Liver (tissue), 9 donors: ENCODE data around the gene SLX9. TPM values are rescaled to one million over a fixed set of nuclear protein-coding genes. Genes with fewer than 3 reads are reported as not detected.

Experiments
- DNase-seq: peaks from one replicate; pipeline ENCODE4 v3.0.0-alpha.2; 2017; ENCODE audit warnings: low spot score
- H3K27ac ChIP-seq, 2 donors: one replicate each; pipeline ENCODE4 v1.7.0; 2013; ENCODE audit warnings: inconsistent platforms in 2 of 2, low read length in 2 of 2, control low read depth in 1 of 2, low read depth in 1 of 2, mild to moderate bottlenecking in 1 of 2
- H3K27me3 ChIP-seq, 4 donors: one replicate each; pipeline versions ENCODE4 v1.6.1 to v1.7.0; 2013; ENCODE audit warnings: low read length in 3 of 4, inconsistent platforms in 1 of 4, mild to moderate bottlenecking in 1 of 4, moderate library complexity in 1 of 4; ENCODE audit not compliant: control insufficient read depth in 4 of 4, insufficient read depth in 4 of 4
- H3K36me3 ChIP-seq, 4 donors: one replicate each; pipeline versions ENCODE4 v1.6.1 to v1.7.0; 2013; ENCODE audit warnings: low read length in 3 of 4, mild to moderate bottlenecking in 3 of 4, low read depth in 1 of 4, moderate library complexity in 1 of 4; ENCODE audit not compliant: control insufficient read depth in 4 of 4, insufficient read depth in 3 of 4
- H3K4me1 ChIP-seq, 4 donors: one replicate each; pipeline versions ENCODE4 v1.6.1 to v1.7.0; 2013; ENCODE audit warnings: low read length in 3 of 4, mild to moderate bottlenecking in 3 of 4, moderate library complexity in 1 of 4; ENCODE audit not compliant: control insufficient read depth in 4 of 4, insufficient read depth in 4 of 4
- H3K4me3 ChIP-seq, 3 donors: one replicate each; pipeline versions ENCODE4 v1.6.1 to v1.7.0; 2013; ENCODE audit warnings: low read length in 3 of 3, control low read depth in 1 of 3, low read depth in 1 of 3, mild to moderate bottlenecking in 1 of 3
- H3K9ac ChIP-seq, 2 donors: one replicate each; pipeline ENCODE4 v1.7.0; 2013; ENCODE audit warnings: low read length in 2 of 2, mild to moderate bottlenecking in 2 of 2, moderate library complexity in 2 of 2, control low read depth in 1 of 2, low read depth in 1 of 2
- H3K9me3 ChIP-seq, 4 donors: one replicate each; pipeline versions ENCODE4 v1.6.1 to v1.7.0; 2013; ENCODE audit warnings: low read length in 3 of 4; ENCODE audit not compliant: control insufficient read depth in 4 of 4
- EGR1 ChIP-seq, 2 donors: IDR thresholded peaks; 2 replicates each; pipeline ENCODE4 v1.6.1; 2016 to 2018; ENCODE audit warnings: antibody characterized with exemption in 2 of 2, low read depth in 2 of 2
- FOXA1 ChIP-seq: IDR thresholded peaks from 2 replicates; pipeline ENCODE4 v1.6.1; 2016; ENCODE audit warnings: antibody characterized with exemption
- FOXA2 ChIP-seq: IDR thresholded peaks from 2 replicates; pipeline ENCODE4 v1.6.1; 2016; ENCODE audit warnings: antibody characterized with exemption
- GABPA ChIP-seq, 2 donors: IDR thresholded peaks in 1 of 2; conservative IDR thresholded peaks in 1 of 2; 2 replicates each; pipeline ENCODE4 v1.6.1; 2016; ENCODE audit warnings: antibody characterized with exemption in 2 of 2, mild to moderate bottlenecking in 1 of 2, moderate library complexity in 1 of 2
- HNF4A ChIP-seq, 2 donors: conservative IDR thresholded peaks; 2 replicates each; pipeline ENCODE4 v1.6.1; 2016; ENCODE audit warnings: antibody characterized with exemption in 2 of 2, mild to moderate bottlenecking in 2 of 2
- HNF4G ChIP-seq: IDR thresholded peaks from 2 replicates; pipeline ENCODE4 v1.6.1; 2016; ENCODE audit warnings: antibody characterized with exemption
- JUND ChIP-seq, 2 donors: IDR thresholded peaks; 2 replicates each; pipeline ENCODE4 v1.6.1; 2016; ENCODE audit warnings: antibody characterized with exemption in 2 of 2
- NR2F2 ChIP-seq: IDR thresholded peaks from 2 replicates; pipeline ENCODE4 v1.6.1; 2016; ENCODE audit warnings: antibody characterized with exemption
- RAD21 ChIP-seq, 2 donors: IDR thresholded peaks; 2 replicates each; pipeline ENCODE4 v1.6.1; 2016; ENCODE audit warnings: antibody characterized with exemption in 2 of 2, mild to moderate bottlenecking in 2 of 2
- RXRA ChIP-seq, 2 donors: IDR thresholded peaks; 2 replicates each; pipeline ENCODE4 v1.6.1; 2017 to 2018; ENCODE audit warnings: antibody characterized with exemption in 2 of 2, mild to moderate bottlenecking in 1 of 2
- SP1 ChIP-seq: IDR thresholded peaks from 2 replicates; pipeline ENCODE4 v1.6.1; 2018; ENCODE audit warnings: antibody characterized with exemption, mild to moderate bottlenecking
- TAF1 ChIP-seq: conservative IDR thresholded peaks from 2 replicates; pipeline ENCODE4 v1.6.1; 2016; ENCODE audit warnings: antibody characterized with exemption, mild to moderate bottlenecking
- YY1 ChIP-seq: IDR thresholded peaks from 2 replicates; pipeline ENCODE4 v1.6.1; 2016; ENCODE audit warnings: antibody characterized with exemption, mild to moderate bottlenecking
- WGBS: extraction: QIAGEN DNeasy Blood & Tissue Kit; methylation state at CpG from one replicate; pipeline ENCODE4 v1.1.7; 2013; 5-methylcytosine and 5-hydroxymethylcytosine counted together
- polyA plus RNA-seq, 2 donors: library from polyadenylated mRNA; stranded (reverse) in 1 of 2; unstranded in 1 of 2; fragments of 200-250 nt in 1 of 2; fragments of >200 nt in 1 of 2; fragmentation: Nextera tagmentation in 1 of 2; extraction: Ambion mirVana in 1 of 2; gene quantifications; one replicate each; pipeline versions ENCODE4 v1.2.1 to v1.2.3, GENCODE V29; 2013 to 2015
- total RNA-seq, 2 donors: library from RNA; depleted of rRNA; stranded (reverse); fragments of >200 nt; gene quantifications; one replicate each; pipeline ENCODE4 v1.2.3, GENCODE V29; 2014
- TF ChIP-seq, protein P1 (sequence below): fragments of 150-350 bp; IDR thresholded peaks from 2 replicates; pipeline ENCODE4 v1.5.1; 2017; ENCODE audit warnings: improper control_type of control experiment, low read depth, low read length; ENCODE audit not compliant: missing input control
- TF ChIP-seq, protein P2 (sequence below): IDR thresholded peaks from 2 replicates; pipeline ENCODE4 v1.6.1; 2016; ENCODE audit warnings: antibody characterized with exemption, mild to moderate bottlenecking
- TF ChIP-seq, protein P3 (sequence below): IDR thresholded peaks from 2 replicates; pipeline ENCODE4 v1.6.1; 2016; ENCODE audit warnings: antibody characterized with exemption
- TF ChIP-seq, protein P4 (sequence below): IDR thresholded peaks from 2 replicates; pipeline ENCODE4 v1.6.1; 2016; ENCODE audit warnings: antibody characterized with exemption
- TF ChIP-seq, protein P5 (sequence below): IDR thresholded peaks from 2 replicates; pipeline ENCODE4 v1.6.1; 2016; ENCODE audit warnings: antibody characterized with exemption
- donor health status: healthy.
- donor health status: healthy.
- donor health status: healthy.
- donor health status: healthy.
- donor health status: healthy.

Gene SLX9
- total and polyA plus RNA-seq, 4 donors: 7.5 to 20.3 (median 12.2) TPM

DNA sequence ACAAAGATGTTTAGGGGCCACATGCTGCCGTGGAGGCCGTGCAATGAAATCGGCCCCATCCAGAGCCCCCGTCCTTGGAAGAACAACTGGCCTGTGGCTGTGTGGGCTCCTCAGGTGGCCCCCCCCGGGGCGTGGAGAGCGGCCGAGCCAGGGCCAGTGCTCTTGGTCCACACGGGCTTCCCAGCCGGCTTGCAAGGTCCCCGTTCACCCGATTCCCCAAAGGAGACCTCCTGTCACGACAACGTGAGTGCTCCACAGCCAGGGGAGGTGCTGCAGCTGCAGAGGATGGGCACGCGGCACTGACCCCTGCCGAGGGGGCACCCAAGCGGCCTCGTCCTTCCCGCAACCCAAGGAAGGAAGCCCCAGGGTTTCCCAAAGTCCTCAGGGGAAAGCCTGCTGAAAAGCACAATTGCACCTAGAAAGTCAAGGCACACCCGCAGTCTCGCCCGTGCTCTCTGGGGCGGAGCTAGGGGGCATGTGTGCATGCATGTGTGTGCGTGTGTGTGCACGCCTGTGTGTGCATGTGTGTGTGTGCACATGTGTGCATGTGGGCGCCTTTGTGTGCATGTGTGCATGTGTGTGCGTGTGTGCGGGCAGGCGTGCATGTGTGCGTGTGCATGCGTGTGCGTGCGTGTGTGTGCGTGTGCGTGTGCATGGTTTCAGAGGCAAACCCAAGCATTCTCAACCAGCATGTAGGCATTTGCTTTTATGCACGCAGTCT is 48.2 kb downstream of the SLX9 start:
- DNase-seq: no peak
- no peaks in the 10 kb centered on the region for H3K27me3 ChIP-seq
- H3K4me1 ChIP-seq: peaks cover 0 to 6% (median 0%) of the 10 kb centered on the region in 4 donors

More for the DNA sequence above, 48.2 kb downstream of the SLX9 start:
- TF ChIP-seq TAF1 (no peak), HNF4G (no peak), HNF4A (conservative IDR thresholded peaks at IDR 0.05) (no peak), YY1 (no peak), GABPA (IDR thresholded peaks at IDR 0.05 in 1 of 2, conservative IDR thresholded peaks at IDR 0.05 in 1 of 2) (no peak), SP1 (no peak), RAD21 (IDR thresholded peaks at IDR 0.05) (no peak), RXRA (IDR thresholded peaks at IDR 0.05) (no peak), FOXA1 (no peak), NR2F2 (no peak), FOXA2 (no peak), EGR1 (IDR thresholded peaks at IDR 0.05; ENCODE audit: low read depth in 2 of 2) (no peak), JUND (IDR thresholded peaks at IDR 0.05) (no peak)
- TF ChIP-seq, protein P1, sequence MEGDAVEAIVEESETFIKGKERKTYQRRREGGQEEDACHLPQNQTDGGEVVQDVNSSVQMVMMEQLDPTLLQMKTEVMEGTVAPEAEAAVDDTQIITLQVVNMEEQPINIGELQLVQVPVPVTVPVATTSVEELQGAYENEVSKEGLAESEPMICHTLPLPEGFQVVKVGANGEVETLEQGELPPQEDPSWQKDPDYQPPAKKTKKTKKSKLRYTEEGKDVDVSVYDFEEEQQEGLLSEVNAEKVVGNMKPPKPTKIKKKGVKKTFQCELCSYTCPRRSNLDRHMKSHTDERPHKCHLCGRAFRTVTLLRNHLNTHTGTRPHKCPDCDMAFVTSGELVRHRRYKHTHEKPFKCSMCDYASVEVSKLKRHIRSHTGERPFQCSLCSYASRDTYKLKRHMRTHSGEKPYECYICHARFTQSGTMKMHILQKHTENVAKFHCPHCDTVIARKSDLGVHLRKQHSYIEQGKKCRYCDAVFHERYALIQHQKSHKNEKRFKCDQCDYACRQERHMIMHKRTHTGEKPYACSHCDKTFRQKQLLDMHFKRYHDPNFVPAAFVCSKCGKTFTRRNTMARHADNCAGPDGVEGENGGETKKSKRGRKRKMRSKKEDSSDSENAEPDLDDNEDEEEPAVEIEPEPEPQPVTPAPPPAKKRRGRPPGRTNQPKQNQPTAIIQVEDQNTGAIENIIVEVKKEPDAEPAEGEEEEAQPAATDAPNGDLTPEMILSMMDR: no peak
- TF ChIP-seq, protein P2, sequence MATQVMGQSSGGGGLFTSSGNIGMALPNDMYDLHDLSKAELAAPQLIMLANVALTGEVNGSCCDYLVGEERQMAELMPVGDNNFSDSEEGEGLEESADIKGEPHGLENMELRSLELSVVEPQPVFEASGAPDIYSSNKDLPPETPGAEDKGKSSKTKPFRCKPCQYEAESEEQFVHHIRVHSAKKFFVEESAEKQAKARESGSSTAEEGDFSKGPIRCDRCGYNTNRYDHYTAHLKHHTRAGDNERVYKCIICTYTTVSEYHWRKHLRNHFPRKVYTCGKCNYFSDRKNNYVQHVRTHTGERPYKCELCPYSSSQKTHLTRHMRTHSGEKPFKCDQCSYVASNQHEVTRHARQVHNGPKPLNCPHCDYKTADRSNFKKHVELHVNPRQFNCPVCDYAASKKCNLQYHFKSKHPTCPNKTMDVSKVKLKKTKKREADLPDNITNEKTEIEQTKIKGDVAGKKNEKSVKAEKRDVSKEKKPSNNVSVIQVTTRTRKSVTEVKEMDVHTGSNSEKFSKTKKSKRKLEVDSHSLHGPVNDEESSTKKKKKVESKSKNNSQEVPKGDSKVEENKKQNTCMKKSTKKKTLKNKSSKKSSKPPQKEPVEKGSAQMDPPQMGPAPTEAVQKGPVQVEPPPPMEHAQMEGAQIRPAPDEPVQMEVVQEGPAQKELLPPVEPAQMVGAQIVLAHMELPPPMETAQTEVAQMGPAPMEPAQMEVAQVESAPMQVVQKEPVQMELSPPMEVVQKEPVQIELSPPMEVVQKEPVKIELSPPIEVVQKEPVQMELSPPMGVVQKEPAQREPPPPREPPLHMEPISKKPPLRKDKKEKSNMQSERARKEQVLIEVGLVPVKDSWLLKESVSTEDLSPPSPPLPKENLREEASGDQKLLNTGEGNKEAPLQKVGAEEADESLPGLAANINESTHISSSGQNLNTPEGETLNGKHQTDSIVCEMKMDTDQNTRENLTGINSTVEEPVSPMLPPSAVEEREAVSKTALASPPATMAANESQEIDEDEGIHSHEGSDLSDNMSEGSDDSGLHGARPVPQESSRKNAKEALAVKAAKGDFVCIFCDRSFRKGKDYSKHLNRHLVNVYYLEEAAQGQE: no peak
- TF ChIP-seq, protein P3, sequence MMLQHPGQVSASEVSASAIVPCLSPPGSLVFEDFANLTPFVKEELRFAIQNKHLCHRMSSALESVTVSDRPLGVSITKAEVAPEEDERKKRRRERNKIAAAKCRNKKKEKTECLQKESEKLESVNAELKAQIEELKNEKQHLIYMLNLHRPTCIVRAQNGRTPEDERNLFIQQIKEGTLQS: no peak
- TF ChIP-seq, protein P4, sequence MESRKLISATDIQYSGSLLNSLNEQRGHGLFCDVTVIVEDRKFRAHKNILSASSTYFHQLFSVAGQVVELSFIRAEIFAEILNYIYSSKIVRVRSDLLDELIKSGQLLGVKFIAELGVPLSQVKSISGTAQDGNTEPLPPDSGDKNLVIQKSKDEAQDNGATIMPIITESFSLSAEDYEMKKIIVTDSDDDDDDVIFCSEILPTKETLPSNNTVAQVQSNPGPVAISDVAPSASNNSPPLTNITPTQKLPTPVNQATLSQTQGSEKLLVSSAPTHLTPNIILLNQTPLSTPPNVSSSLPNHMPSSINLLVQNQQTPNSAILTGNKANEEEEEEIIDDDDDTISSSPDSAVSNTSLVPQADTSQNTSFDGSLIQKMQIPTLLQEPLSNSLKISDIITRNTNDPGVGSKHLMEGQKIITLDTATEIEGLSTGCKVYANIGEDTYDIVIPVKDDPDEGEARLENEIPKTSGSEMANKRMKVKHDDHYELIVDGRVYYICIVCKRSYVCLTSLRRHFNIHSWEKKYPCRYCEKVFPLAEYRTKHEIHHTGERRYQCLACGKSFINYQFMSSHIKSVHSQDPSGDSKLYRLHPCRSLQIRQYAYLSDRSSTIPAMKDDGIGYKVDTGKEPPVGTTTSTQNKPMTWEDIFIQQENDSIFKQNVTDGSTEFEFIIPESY: no peak
- TF ChIP-seq, protein P5, sequence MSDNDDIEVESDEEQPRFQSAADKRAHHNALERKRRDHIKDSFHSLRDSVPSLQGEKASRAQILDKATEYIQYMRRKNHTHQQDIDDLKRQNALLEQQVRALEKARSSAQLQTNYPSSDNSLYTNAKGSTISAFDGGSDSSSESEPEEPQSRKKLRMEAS: no peak
- Histone ChIP-seq H3K36me3 (no peaks in the 10 kb centered on the region), H3K9ac (no peak overlapping the region), H3K9me3 (no peaks in the 10 kb centered on the region), H3K27ac (no peak overlapping the region), H3K4me3 (no peak overlapping the region)
- 83% methylated on average over 37 of the region's 37 CpGs for WGBS
